ENCODE data around the gene PPP2R3B.

DNA sequence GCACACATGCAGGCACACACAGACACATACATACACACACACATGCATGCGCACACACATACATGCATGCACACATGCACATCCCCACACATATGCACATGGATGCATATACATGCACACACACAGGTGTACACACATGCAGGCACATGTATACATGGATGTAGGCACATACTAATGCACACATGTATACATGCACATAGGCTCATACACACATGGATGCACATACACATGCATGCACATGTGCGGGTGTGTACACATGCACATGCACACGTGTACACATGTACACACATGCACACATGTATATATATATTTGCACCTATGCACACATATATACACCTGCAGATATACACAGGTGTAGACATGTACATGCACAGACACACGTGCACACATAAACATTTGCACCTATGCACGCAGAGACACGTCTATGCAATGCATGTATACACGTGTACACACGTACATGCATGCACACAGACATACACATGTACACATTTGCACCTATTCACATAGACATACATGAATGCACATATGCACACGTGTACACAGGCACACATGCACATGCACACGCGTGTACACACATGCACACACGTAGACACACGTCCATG is 101.5 kb downstream of the PPP2R3B start:
- TF ChIP-seq CTCF (IDR thresholded peaks at IDR 0.05) (no peak), POLR2A (IDR thresholded peaks at IDR 0.05) (no peak)

Data from Peyer's patch (tissue), 4 donors.